OCI-LY1 (cell line): ENCODE measurements around the gene ZNF407.

Experiments used
- H2AFZ ChIP-seq: fragments of 200-600 bp; sonication (generic), shearing (Covaris generic); 2 replicates; pipeline ENCODE4 v1.6.0; 2014; ENCODE audit warnings: antibody characterized with exemption, mild to moderate bottlenecking, low read length
- H3F3A ChIP-seq: fragments of 200-600 bp; sonication (generic), shearing (Covaris generic); 2 replicates; pipeline ENCODE4 v1.6.0; 2014; ENCODE audit warnings: mild to moderate bottlenecking, antibody characterized with exemption, low read length, moderate library complexity; ENCODE audit not compliant: insufficient read depth
- H3K27ac ChIP-seq: fragments of 200-600 bp; sonication (generic); 2 replicates; pipeline ENCODE4 v1.5.1; 2014; ENCODE audit warnings: low read length, mixed run types, mild to moderate bottlenecking, low read depth; ENCODE audit not compliant: poor library complexity, severe bottlenecking
- H3K27me3 ChIP-seq: fragments of 200-600 bp; sonication (generic); 2 replicates; pipeline ENCODE4 v1.6.0; 2014; ENCODE audit warnings: antibody characterized with exemption, mild to moderate bottlenecking, low read length, moderate library complexity; ENCODE audit not compliant: insufficient read depth
- H3K36me3 ChIP-seq: fragments of 200-600 bp; sonication (generic); 2 replicates; pipeline ENCODE4 v1.6.1; 2014; ENCODE audit warnings: mild to moderate bottlenecking, antibody characterized with exemption, low read length, moderate library complexity, mixed read lengths; ENCODE audit not compliant: insufficient read depth
- H3K4me1 ChIP-seq: fragments of 200-600 bp; sonication (generic); 2 replicates; pipeline ENCODE4 v1.5.1; 2014; ENCODE audit warnings: mild to moderate bottlenecking, low read length, moderate library complexity; ENCODE audit not compliant: insufficient read depth, severe bottlenecking
- H3K4me2 ChIP-seq: fragments of 200-600 bp; sonication (generic), shearing (Covaris generic); 2 replicates; pipeline ENCODE4 v1.6.1; 2014; ENCODE audit warnings: low read length
- H3K4me3 ChIP-seq: fragments of 200-600 bp; sonication (generic); 2 replicates; pipeline ENCODE4 v1.5.1; 2014; ENCODE audit warnings: low read length, low read depth, mild to moderate bottlenecking, mixed read lengths; ENCODE audit not compliant: poor library complexity, severe bottlenecking
- H3K79me2 ChIP-seq: fragments of 200-600 bp; shearing (Covaris generic); 2 replicates; pipeline ENCODE4 v1.6.1; 2016; ENCODE audit warnings: mixed run types, low read length, mixed read lengths; ENCODE audit not compliant: insufficient read depth
- H3K9ac ChIP-seq: fragments of 200-600 bp; sonication (generic), shearing (Covaris generic); 2 replicates; pipeline ENCODE4 v1.6.1; 2014; ENCODE audit warnings: mild to moderate bottlenecking, low read length, mixed read lengths
- H3K9me2 ChIP-seq: fragments of 200-600 bp; sonication (generic), shearing (Covaris generic); 2 replicates; pipeline ENCODE4 v1.6.1; 2014; ENCODE audit warnings: low read depth, mild to moderate bottlenecking, low read length, mixed read lengths
- H3K9me3 ChIP-seq: fragments of 200-600 bp; shearing (Covaris generic); 2 replicates; pipeline ENCODE4 v1.6.1; 2014; ENCODE audit warnings: low read length, mixed read lengths
- H4K20me1 ChIP-seq: fragments of 200-600 bp; sonication (generic), shearing (Covaris generic); 2 replicates; pipeline ENCODE4 v1.6.0; 2016; ENCODE audit warnings: mild to moderate bottlenecking, low read length; ENCODE audit not compliant: insufficient read depth
- CTCF ChIP-seq: fragments of 200-600 bp; sonication (generic), shearing (Covaris generic); IDR thresholded peaks from 2 replicates; pipeline ENCODE4 v1.5.1; 2017; ENCODE audit warnings: mild to moderate bottlenecking, antibody characterized with exemption, low read length, moderate library complexity, mixed read lengths
- EZH2 ChIP-seq: fragments of 200-600 bp; sonication (generic), shearing (Covaris generic); IDR thresholded peaks from 2 replicates; pipeline ENCODE4 v1.8.0; 2017; ENCODE audit warnings: borderline replicate concordance, mixed run types, mild to moderate bottlenecking, antibody characterized with exemption, low read length, moderate library complexity, mixed read lengths

ZNF407 gene

DNA sequence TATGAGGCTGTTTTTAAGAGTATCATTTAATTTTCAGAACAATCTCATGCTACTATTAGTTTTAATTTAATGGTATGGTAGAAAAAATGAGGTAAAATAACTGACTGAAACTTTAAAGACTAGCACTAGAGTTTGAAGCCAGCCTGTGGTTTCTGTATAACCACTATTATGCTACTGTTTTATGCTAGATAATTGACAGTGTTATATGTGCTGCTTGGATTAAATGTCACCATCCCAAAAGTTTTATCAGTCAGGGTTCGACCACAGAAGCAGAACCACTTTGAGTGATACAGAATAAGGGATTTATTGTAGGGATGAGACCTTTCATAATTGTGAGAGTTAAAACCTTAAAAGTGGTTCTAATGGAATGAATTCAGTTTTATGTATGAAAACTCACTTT is 339.6 kb downstream of the ZNF407 start:
- Histone ChIP-seq H3K4me3 (no peak overlapping the region), H3K79me2 (no peaks in the 10 kb centered on the region), H3K9me3 (no peaks in the 10 kb centered on the region), H3F3A (no peaks in the 10 kb centered on the region), H4K20me1 (no peaks in the 10 kb centered on the region), H3K4me1 (peaks cover 2% of the 10 kb centered on the region), H3K9me2 (no peaks in the 10 kb centered on the region), H3K4me2 (no peak overlapping the region), H3K27ac (no peak overlapping the region), H3K36me3 (no peaks in the 10 kb centered on the region), H2AFZ (no peak overlapping the region), H3K27me3 (no peaks in the 10 kb centered on the region), H3K9ac (no peak overlapping the region)
- TF ChIP-seq EZH2 (no peak), CTCF (no peak)

- no peak for TF ChIP-seq CTCF
- TF ChIP-seq EZH2, result no peak
- no peak overlapping the region for H3K27ac ChIP-seq
- no peaks in the 10 kb centered on the region for H3K36me3 ChIP-seq
- H3K27me3 ChIP-seq, result no peaks in the 10 kb centered on the region
- H3K79me2 ChIP-seq, result no peaks in the 10 kb centered on the region
- no peaks in the 10 kb centered on the region for H4K20me1 ChIP-seq
- H2AFZ ChIP-seq, result no peak overlapping the region
- H3K4me1 ChIP-seq, result peaks cover 6% of the 10 kb centered on the region
- no peaks in the 10 kb centered on the region for H3F3A ChIP-seq
- no peak overlapping the region for H3K4me2 ChIP-seq
- no peak overlapping the region for H3K9ac ChIP-seq
- no peaks in the 10 kb centered on the region for H3K9me2 ChIP-seq
- H3K4me3 ChIP-seq, result no peak overlapping the region
- no peaks in the 10 kb centered on the region for H3K9me3 ChIP-seq
Measured at GRCh38 chr18:74940856-74941255, 343.2 kb downstream of the ZNF407 start.

DNA sequence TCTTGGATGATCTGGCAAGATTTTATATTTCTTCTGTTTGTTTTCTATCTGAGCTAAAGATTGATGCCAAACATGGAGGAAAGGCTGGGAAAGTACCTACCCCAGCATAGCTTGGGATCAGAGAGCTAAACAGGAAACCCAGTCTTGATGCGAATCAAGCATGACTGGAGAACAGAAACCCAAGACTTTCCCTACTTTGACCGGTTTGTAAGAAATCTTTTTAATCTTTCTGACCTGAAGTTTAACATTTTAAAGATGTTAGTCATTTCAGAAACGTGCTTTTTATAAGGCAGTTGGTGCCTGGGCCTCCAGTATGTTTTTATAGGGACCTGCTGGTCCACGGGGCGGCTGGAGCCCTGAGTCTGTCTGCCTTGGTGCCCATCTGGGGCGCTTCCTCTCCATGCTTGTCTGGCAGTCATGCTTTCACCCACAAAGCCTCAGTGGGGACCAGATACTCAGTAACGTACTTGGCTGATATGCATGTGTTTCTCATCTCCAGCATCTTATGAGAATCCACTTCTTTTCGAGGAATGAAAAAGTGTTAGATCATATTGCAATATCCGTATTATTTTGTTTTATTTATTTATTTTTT is 344.7 kb downstream of the ZNF407 start:
- Histone ChIP-seq H3K27me3 (no peaks in the 10 kb centered on the region), H3K9ac (no peak overlapping the region), H3K9me2 (no peaks in the 10 kb centered on the region), H3K4me1 (peaks cover 11% of the 10 kb centered on the region), H3K4me3 (no peak overlapping the region), H3K79me2 (no peaks in the 10 kb centered on the region), H3K27ac (no peak overlapping the region), H3K4me2 (no peak overlapping the region), H2AFZ (no peak overlapping the region), H3F3A (no peaks in the 10 kb centered on the region), H4K20me1 (no peaks in the 10 kb centered on the region), H3K9me3 (no peaks in the 10 kb centered on the region), H3K36me3 (no peaks in the 10 kb centered on the region)
- no peak for TF ChIP-seq EZH2
- no peak for TF ChIP-seq CTCF
